Testis (tissue), 3 donors: ENCODE measurements around the gene MAP3K14. TPM values are rescaled to one million over a fixed set of nuclear protein-coding genes. Genes with fewer than 3 reads are reported as not detected.
A peak's percentile ranks its signal among the peaks of the same experiment; 100 is the strongest.

ENCODE experiments used
- DNase-seq: peaks from one replicate; pipeline ENCODE4 v3.0.0-alpha.2; 2019
- H3K27ac ChIP-seq, 2 donors: fragments of 200-600 bp; sonication (generic); one replicate each; pipeline ENCODE4 v1.5.1; 2019
- H3K27me3 ChIP-seq: fragments of 200-600 bp; sonication (generic); one replicate; pipeline ENCODE4 v1.5.1; 2019
- H3K36me3 ChIP-seq: fragments of 200-600 bp; sonication (generic); one replicate; pipeline ENCODE4 v1.5.1; 2017; ENCODE audit warnings: low read depth; ENCODE audit errors: missing control alignments
- H3K4me1 ChIP-seq: fragments of 200-600 bp; sonication (generic); one replicate; pipeline ENCODE4 v1.5.1; 2019
- H3K4me3 ChIP-seq, 2 donors: fragments of 200-600 bp; sonication (generic); one replicate each; pipeline ENCODE4 v1.5.1; 2017 to 2019
- H3K9me3 ChIP-seq: fragments of 200-600 bp; sonication (generic); one replicate; pipeline ENCODE4 v1.5.1; 2017
- POLR2A ChIP-seq: fragments of 450-650 bp; IDR thresholded peaks from one replicate; pipeline ENCODE4 v1.6.1; 2017; ENCODE audit warnings: antibody characterized with exemption, mild to moderate bottlenecking, moderate library complexity
- WGBS, 2 donors: methylation state at CpG; one replicate each; pipeline ENCODE4 v1.1.5; 2018; 5-methylcytosine and 5-hydroxymethylcytosine counted together
- intact Hi-C: fragments of 100-400 bp; cut with DNase I; formaldehyde crosslinking; loops from one replicate; pipeline ENCODE4 v1.15.1; 2023; ENCODE audit warnings: low total_unique reads
- polyA plus RNA-seq: library from polyadenylated mRNA; stranded (reverse); fragments of 350-450 nt; fragmentation: Illumina TruSeq; extraction: RNeasy Lipid Tissue Mini Kit (QIAGEN cat#74804); gene quantifications from one replicate; pipeline ENCODE4 v1.2.3, GENCODE V29; 2014; ENCODE audit warnings: low read depth, low replicate concordance; ENCODE audit not compliant: insufficient read depth
- total RNA-seq, 2 donors: library from RNA; depleted of rRNA; stranded (reverse); fragments of >200 nt; gene quantifications; one replicate each; pipeline ENCODE4 v1.2.3, GENCODE V29; 2016
- TF ChIP-seq, protein P1 (sequence below), 3 experiments: fragments of 450-650 bp in 2 of 3; fragments of 200-600 bp in 1 of 3; sonication (generic) in 1 of 3; IDR thresholded peaks; one replicate each; pipeline ENCODE4 v1.5.1; 2016 to 2019; ENCODE audit warnings: antibody characterized with exemption in 3 of 3, mild to moderate bottlenecking in 2 of 3, moderate library complexity in 1 of 3

Gene MAP3K14
- total and polyA plus RNA-seq, 3 donors from 2014 or later, result 12.4 to 24.9 (median 14.6) TPM

DNA sequence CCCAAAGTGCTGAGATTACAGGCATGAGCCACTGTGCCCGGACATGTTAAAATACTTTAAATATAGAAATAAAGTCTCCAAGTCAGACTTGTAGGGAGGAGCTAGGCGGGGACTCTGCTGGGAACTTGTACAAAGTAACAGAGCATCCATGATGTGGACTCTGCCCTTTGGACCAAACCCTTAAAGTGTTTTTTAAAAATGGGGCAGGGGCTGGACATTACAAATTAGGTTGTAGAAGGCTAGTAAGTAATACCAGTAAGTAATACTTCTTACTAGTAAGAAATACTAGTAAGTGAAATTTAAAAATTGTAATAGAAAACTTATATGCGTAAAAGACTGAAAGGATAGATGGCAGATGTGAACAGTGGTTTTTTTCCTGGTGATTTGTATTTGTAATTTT is 45.2 kb downstream of the MAP3K14 start:
- no peak for DNase-seq
- TF ChIP-seq, protein P1, sequence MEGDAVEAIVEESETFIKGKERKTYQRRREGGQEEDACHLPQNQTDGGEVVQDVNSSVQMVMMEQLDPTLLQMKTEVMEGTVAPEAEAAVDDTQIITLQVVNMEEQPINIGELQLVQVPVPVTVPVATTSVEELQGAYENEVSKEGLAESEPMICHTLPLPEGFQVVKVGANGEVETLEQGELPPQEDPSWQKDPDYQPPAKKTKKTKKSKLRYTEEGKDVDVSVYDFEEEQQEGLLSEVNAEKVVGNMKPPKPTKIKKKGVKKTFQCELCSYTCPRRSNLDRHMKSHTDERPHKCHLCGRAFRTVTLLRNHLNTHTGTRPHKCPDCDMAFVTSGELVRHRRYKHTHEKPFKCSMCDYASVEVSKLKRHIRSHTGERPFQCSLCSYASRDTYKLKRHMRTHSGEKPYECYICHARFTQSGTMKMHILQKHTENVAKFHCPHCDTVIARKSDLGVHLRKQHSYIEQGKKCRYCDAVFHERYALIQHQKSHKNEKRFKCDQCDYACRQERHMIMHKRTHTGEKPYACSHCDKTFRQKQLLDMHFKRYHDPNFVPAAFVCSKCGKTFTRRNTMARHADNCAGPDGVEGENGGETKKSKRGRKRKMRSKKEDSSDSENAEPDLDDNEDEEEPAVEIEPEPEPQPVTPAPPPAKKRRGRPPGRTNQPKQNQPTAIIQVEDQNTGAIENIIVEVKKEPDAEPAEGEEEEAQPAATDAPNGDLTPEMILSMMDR (IDR thresholded peaks at IDR 0.05), result no peak
- TF ChIP-seq POLR2A, result no peak
- H3K36me3 ChIP-seq, result no peaks in the 10 kb centered on the region
- H3K4me1 ChIP-seq, result no peaks in the 10 kb centered on the region
- H3K27me3 ChIP-seq, result no peaks in the 10 kb centered on the region
- no peak overlapping the region for H3K4me3 ChIP-seq
- intact Hi-C loops, result no loop called here
- H3K9me3 ChIP-seq, result no peaks in the 10 kb centered on the region
- 84 to 91% methylated on average over 3 of the region's 3 CpGs for WGBS, 2 donors
- H3K27ac ChIP-seq, result no peak overlapping the region

DNA sequence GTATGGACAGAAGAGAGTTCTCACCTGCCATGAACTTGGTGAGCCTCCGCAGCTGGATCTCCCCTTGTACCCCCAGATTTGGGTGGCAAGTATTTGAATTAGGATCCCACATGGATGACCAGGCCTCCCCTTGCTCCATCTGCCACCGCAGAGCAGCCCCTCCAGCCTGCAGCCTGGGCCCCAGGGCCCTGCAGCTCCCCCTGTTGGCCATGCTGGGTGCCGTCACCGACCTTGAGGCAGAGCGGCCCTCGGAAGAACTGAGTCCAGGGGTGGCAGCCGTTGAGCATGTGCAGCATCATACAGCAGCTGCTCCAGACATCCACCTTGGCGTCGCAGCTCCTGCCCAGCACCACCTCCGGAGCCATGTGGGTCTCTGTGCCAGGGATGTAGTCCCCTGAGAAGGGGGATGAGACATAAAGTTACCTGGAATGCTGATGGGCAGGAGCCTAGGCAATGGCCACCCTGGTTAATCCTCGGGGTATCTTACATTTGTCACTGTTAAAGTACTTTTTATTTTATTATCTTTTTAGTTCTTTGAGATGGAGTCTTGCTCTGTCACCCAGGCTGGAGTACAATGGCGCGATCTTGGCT is 45.9 kb downstream of the MAP3K14 start:
- Histone ChIP-seq H3K36me3 (no peaks in the 10 kb centered on the region), H3K9me3 (no peaks in the 10 kb centered on the region), H3K27me3 (no peaks in the 10 kb centered on the region), H3K4me3 (no peak overlapping the region), H3K4me1 (no peaks in the 10 kb centered on the region), H3K27ac (no peak overlapping the region)
- peak; percentile 40 for DNase-seq
- TF ChIP-seq, protein P1 (IDR thresholded peaks at IDR 0.05), result peak; percentile 10 to 34 (median 25)
- TF ChIP-seq POLR2A, result no peak
- WGBS, 2 donors, result 89 to 90% methylated on average over 6 to 13 of the region's 13 CpGs
- intact Hi-C loops, result no loop called here

DNA sequence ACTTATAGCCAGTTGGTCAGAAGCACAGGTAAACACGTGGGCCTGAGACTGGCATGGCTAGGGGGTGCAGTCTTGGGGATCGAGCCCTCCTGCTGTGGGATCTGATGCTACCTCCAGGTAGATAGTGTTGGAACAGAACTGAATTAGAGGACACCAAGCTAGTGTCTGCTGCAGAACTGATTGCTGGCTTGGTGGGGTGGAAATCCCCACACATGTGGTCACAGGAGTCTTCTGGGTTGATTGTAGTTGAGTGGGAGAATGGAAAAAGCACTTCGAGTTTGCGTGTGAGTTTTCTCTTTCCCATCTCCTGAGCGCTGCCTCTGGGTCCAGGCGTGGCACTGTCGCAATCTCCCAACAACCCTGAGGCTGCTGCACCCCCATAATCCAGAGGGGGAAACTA is 46.9 kb downstream of the MAP3K14 start:
- intact Hi-C loops, result no loop called here
- no peaks in the 10 kb centered on the region for H3K27me3 ChIP-seq
- no peak for TF ChIP-seq POLR2A
- TF ChIP-seq, protein P1 (IDR thresholded peaks at IDR 0.05), result no peak
- no peak for DNase-seq
- H3K36me3 ChIP-seq, result no peaks in the 10 kb centered on the region
- H3K4me3 ChIP-seq, result no peak overlapping the region
- no peaks in the 10 kb centered on the region for H3K9me3 ChIP-seq
- no peak overlapping the region for H3K27ac ChIP-seq
- WGBS, 2 donors, result 79 to 91% methylated on average over 7 of the region's 7 CpGs
- no peaks in the 10 kb centered on the region for H3K4me1 ChIP-seq

DNA sequence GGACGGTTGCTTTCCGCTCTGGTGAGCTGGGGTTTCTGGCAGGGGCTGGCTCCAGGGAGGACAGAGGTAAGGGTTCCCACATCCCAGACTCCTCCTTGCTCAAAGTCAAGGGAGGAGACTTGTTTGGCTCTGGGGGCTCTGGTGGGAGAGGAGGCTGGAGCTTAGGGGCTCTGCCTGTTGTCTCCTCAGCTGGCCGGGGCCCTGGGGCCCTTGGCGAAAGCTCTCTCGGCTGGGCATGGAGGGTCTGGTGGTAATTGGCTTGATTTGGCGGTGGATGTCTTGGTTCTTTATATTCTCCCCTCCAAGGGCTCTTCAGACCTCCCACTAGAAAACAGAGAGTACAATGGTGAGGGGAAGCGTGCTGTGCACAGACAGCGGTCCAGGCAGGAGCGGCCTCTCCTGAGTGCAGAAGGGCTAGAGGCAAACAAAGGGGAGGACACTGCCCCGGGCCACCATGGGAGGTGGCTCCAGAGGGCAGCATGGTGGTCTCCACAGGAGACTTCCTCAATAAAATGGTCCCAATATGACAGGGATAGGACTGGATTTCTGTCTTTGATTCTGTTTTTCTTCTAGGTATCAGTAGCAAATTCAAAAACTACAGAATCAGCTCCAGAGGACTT is 49.3 kb downstream of the MAP3K14 start:
- intact Hi-C loops, result no loop called here
- H3K4me1 ChIP-seq, result peaks cover 10% of the 10 kb centered on the region
- no peaks in the 10 kb centered on the region for H3K27me3 ChIP-seq
- no peak overlapping the region for H3K27ac ChIP-seq
- H3K36me3 ChIP-seq, result no peaks in the 10 kb centered on the region
- DNase-seq, result no peak
- no peaks in the 10 kb centered on the region for H3K9me3 ChIP-seq
- 81 to 97% methylated on average over 5 to 10 of the region's 10 CpGs for WGBS, 2 donors
- no peak overlapping the region for H3K4me3 ChIP-seq
- TF ChIP-seq, protein P1 (IDR thresholded peaks at IDR 0.05), result no peak
